ENCODE data around the gene PIK3AP1. TPM values are rescaled to one million over a fixed set of nuclear protein-coding genes. Genes with fewer than 3 reads are reported as not detected.
"Not testable (repeated sequence)": the region's sequence is repeated elsewhere in the genome, so short reads cannot be mapped to it uniquely, and the experiment has no call there.

Gene PIK3AP1
- total RNA-seq, 2 donors from 2014 or later: 0.87 to 9.1 TPM

GRCh38 chr10:96688789-96689188 lies 31.5 kb downstream of the PIK3AP1 start:
- DNase-seq (ENCODE audit: low spot score in 2 of 2) (no peak), ATAC-seq (no peak)
- no peaks in the 10 kb centered on the region for H3K36me3 Mint-ChIP-seq
- no peak overlapping the region for H3K27ac Mint-ChIP-seq
- no peaks in the 10 kb centered on the region for H3K9me3 Mint-ChIP-seq

- H3K36me3 Mint-ChIP-seq: no peaks in the 10 kb centered on the region
- H3K9me3 Mint-ChIP-seq: no peaks in the 10 kb centered on the region
- DNase-seq (ENCODE audit: low spot score in 2 of 2) (no peak), ATAC-seq (no peak)
- peak overlapping the region in 1 of 2 donors; percentile 1 for H3K27ac Mint-ChIP-seq
Measured at GRCh38 chr10:96687317-96688012, 32.8 kb downstream of the PIK3AP1 start.

- no peak overlapping the region for H3K27ac Mint-ChIP-seq
- ATAC-seq (no peak), DNase-seq (ENCODE audit: low spot score in 2 of 2) (no peak)
- H3K36me3 Mint-ChIP-seq: no peaks in the 10 kb centered on the region
- no peaks in the 10 kb centered on the region for H3K9me3 Mint-ChIP-seq
Measured at GRCh38 chr10:96686514-96686913, 33.8 kb downstream of the PIK3AP1 start.

- ATAC-seq (no peak), DNase-seq (ENCODE audit: low spot score in 2 of 2) (no peak)
- no peaks in the 10 kb centered on the region for H3K36me3 Mint-ChIP-seq
- peaks cover 0 to 11% of the 10 kb centered on the region in 2 donors for H3K9me3 Mint-ChIP-seq
- no peak overlapping the region for H3K27ac Mint-ChIP-seq
Measured at GRCh38 chr10:96685306-96685705, 35.0 kb downstream of the PIK3AP1 start.

- H3K9me3 Mint-ChIP-seq: peaks cover 0 to 11% of the 10 kb centered on the region in 2 donors
- H3K36me3 Mint-ChIP-seq: no peaks in the 10 kb centered on the region
- no peak for DNase-seq (ENCODE audit: low spot score in 2 of 2)
- ATAC-seq: no peak
- H3K27ac Mint-ChIP-seq: no peak overlapping the region
Measured at GRCh38 chr10:96684826-96685225, 35.5 kb downstream of the PIK3AP1 start.

- Mint-ChIP-seq H3K36me3 (no peaks in the 10 kb centered on the region), H3K9me3 (peaks cover 0 to 11% of the 10 kb centered on the region in 2 donors), H3K27ac (no peak overlapping the region)
- DNase-seq (ENCODE audit: low spot score in 2 of 2) (no peak), ATAC-seq (no peak)
Measured at GRCh38 chr10:96683710-96684109, 36.6 kb downstream of the PIK3AP1 start.

GRCh38 chr10:96683065-96683464 lies 37.2 kb downstream of the PIK3AP1 start:
- Mint-ChIP-seq H3K9me3 (peaks cover 0 to 11% of the 10 kb centered on the region in 2 donors), H3K36me3 (no peaks in the 10 kb centered on the region), H3K27ac (no peak overlapping the region)
- DNase-seq (ENCODE audit: low spot score in 2 of 2) (no peak), ATAC-seq (no peak)

GRCh38 chr10:96681524-96681923 lies 38.8 kb downstream of the PIK3AP1 start:
- peaks cover 0 to 11% of the 10 kb centered on the region in 2 donors for H3K9me3 Mint-ChIP-seq
- DNase-seq (ENCODE audit: low spot score in 2 of 2) (no peak), ATAC-seq (no peak)
- peak overlapping the region in 1 of 2 donors; percentile 33 for H3K27ac Mint-ChIP-seq
- no peaks in the 10 kb centered on the region for H3K36me3 Mint-ChIP-seq

- not testable (repeated sequence) for ATAC-seq; H3K36me3 Mint-ChIP-seq; H3K27ac Mint-ChIP-seq; DNase-seq (ENCODE audit: low spot score in 2 of 2)
- H3K9me3 Mint-ChIP-seq: peaks cover 0 to 11% of the 10 kb centered on the region in 2 donors
Measured at GRCh38 chr10:96680463-96680862, 39.9 kb downstream of the PIK3AP1 start.

- Mint-ChIP-seq H3K36me3 (no peaks in the 10 kb centered on the region), H3K27ac (no peak overlapping the region), H3K9me3 (peaks cover 0 to 11% of the 10 kb centered on the region in 2 donors)
- ATAC-seq (no peak), DNase-seq (ENCODE audit: low spot score in 2 of 2) (no peak)
Measured at GRCh38 chr10:96678725-96679124, 41.6 kb downstream of the PIK3AP1 start.

- Mint-ChIP-seq H3K36me3 (no peaks in the 10 kb centered on the region), H3K27ac (no peak overlapping the region), H3K9me3 (peaks cover 0 to 11% of the 10 kb centered on the region in 2 donors)
- DNase-seq (ENCODE audit: low spot score in 2 of 2): no peak
- ATAC-seq: no peak
Measured at GRCh38 chr10:96676272-96677112, 43.8 kb downstream of the PIK3AP1 start.

- DNase-seq (ENCODE audit: low spot score in 2 of 2) (no peak), ATAC-seq (no peak)
- Mint-ChIP-seq H3K9me3 (peaks cover 0 to 5% of the 10 kb centered on the region in 2 donors), H3K27ac (no peak overlapping the region), H3K36me3 (no peaks in the 10 kb centered on the region)
Measured at GRCh38 chr10:96675846-96676245, 44.5 kb downstream of the PIK3AP1 start.

GRCh38 chr10:96673318-96674099 lies 46.8 kb downstream of the PIK3AP1 start:
- DNase-seq (ENCODE audit: low spot score in 2 of 2): no peak

GRCh38 chr10:96672481-96673175 lies 47.7 kb downstream of the PIK3AP1 start:
- ATAC-seq (no peak), DNase-seq (ENCODE audit: low spot score in 2 of 2) (no peak)
- peak overlapping the region in 1 of 2 donors; percentile 14 for H3K27ac Mint-ChIP-seq
- H3K9me3 Mint-ChIP-seq: no peaks in the 10 kb centered on the region
- no peaks in the 10 kb centered on the region for H3K36me3 Mint-ChIP-seq

More at GRCh38 chr10:96673318-96674099, 46.8 kb downstream of the PIK3AP1 start:
- Mint-ChIP-seq H3K36me3 (no peaks in the 10 kb centered on the region), H3K27ac (no peak overlapping the region), H3K9me3 (no peaks in the 10 kb centered on the region)
- no peak for ATAC-seq

GRCh38 chr10:96671211-96671890 lies 49.0 kb downstream of the PIK3AP1 start:
- DNase-seq (ENCODE audit: low spot score in 2 of 2) (no peak), ATAC-seq (peak; percentile 39 to 85)
- Mint-ChIP-seq H3K36me3 (no peaks in the 10 kb centered on the region), H3K9me3 (no peaks in the 10 kb centered on the region), H3K27ac (peak overlapping the region in 1 of 2 donors; percentile 91)

GRCh38 chr10:96670786-96671185 lies 49.5 kb downstream of the PIK3AP1 start:
- Mint-ChIP-seq H3K36me3 (no peaks in the 10 kb centered on the region), H3K9me3 (no peaks in the 10 kb centered on the region), H3K27ac (no peak overlapping the region)
- ATAC-seq (peak in 1 of 2 donors; percentile 7), DNase-seq (ENCODE audit: low spot score in 2 of 2) (no peak)

Data from activated naive CD4-positive, alpha-beta T cell treated with anti-CD3 and anti-CD28 coated beads, Interleukin-2, amount 50 U/mL, for 72 hours (primary cell).